NCI-H510A treated with DMSO at 0.1 percent for 48 hours (cell line): ENCODE measurements around the gene GALNT2.

Experiments used
- DNase-seq: peaks from one replicate; lab custom pipeline; 2025; lab: John Stamatoyannopoulos, UW

The GALNT2 gene

DNA sequence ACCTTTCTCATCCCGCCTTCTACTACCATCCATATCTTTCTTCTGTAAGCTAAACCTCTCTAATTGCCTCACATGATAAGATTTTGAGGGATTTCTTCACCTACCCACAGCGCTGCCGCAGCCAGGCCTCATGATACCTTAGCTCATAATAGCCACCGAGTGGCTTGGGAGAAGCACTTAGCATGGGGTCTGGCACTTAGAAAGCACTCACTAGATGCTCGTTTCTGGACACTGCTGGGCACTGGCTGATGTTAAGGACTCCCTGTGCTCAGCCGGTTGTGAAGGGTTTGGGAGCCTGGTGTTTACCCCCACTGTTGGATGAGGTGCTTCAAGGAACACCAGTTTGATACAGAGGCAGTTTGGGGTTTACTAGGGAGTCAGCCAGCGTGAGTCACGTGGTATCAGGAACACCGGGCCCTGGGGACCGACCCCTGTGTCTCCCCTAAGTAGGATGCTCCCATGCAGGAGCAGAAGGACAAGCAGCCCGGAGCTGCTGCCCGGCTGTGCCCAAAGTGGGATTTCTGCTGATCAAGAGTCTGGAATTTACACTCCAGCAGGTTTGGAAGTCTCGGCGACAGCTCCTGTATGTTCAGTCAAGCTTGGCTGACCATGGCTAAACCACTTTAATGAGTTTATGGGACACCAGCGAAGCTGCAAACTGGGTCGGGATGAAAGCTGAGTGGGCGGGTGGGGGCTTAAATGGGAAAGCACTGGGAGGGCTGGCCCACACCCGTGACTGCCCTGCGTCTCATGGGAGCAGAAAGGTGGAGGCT, 63.3 kb downstream of the GALNT2 start:
- DNase-seq: peak; percentile 40

DNA sequence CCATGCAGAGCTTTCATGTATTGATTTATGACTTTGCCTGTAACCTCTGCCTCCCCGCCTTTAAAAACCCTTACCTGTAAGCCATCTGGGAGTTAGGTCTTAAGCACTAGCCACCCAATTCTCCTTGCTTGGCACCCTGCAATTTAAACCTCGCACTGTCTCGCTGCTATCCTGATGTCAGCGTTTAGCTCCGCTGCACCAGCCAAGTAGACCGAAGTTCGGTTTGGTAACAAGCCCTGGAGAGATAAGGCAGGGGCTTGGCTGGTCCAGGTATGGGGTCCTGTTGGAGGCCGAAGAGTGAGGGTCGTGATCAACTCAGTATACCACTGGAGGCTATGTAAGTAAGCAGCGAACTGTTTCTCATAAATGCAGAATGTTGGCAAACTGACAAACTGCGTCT, 64.4 kb downstream of the GALNT2 start:
- no peak for DNase-seq

DNA sequence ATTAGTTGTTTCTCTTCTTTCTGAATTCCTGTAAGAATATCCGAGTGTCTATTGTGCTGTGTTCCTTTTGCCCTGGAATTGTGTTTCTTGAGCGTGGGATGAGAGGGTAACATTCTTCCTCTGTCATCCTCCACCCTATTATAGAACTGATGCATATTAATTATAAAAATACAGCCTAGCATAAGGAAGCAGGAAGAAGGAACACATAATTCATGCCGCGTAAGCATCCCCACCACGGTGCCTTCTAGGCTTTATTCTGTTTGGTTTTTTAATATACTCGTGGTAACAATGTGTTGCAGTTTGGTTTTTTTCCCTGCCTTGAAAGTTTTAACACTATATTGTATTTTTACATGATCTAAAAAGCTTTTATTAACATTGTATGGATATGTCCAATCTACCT, 65.7 kb downstream of the GALNT2 start:
- DNase-seq: no peak

GRCh38 chr1:230135726-230136125, 68.7 kb downstream of the GALNT2 start:
- DNase-seq: no peak

DNA sequence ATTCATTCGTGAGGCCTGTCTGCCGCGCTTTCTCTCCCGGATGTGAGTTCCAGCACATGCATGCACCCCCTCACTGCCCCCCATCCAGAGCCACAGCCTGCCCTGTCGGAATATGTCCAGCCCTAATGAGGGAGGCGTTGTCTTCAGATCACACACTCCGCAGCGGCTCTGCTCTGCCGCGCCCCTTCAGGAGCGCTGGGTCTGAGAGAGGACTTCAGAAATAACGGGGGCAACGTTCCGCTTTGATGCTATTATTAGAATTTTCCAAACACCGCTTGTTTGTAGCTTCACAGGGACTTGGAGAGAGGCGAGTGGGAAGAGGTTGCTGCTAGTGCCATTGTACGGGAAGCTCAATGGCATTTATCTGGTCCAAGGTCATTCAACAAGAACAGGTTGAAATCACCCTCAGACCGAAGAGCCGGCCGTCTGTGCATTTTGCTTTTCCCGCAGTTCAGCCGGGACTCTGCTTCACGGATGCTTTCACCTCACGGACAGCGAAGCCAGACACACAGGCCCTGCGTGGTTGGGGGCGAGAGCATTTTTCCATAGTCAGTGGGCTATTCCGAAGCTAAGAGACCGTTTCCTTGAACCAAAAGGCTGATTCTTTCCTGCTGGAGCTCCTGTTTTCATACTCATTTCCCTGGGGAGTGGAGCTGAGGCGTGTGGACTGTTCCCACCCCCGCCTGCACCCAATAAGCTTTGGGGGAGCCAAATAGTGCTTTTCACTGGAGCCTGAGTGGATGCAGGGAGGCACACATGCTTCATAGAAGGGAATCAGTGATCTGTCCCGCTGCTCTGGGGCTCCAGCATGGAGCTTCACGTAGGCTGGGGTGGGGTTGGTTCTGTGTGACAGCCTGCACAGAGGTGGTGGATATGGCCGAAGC, 69.7 kb downstream of the GALNT2 start:
- no peak for DNase-seq

- DNase-seq: no peak
Observed at GRCh38 chr1:230137337-230137815, 70.3 kb downstream of the GALNT2 start.

- DNase-seq: no peak
Observed at GRCh38 chr1:230138561-230139239, 71.7 kb downstream of the GALNT2 start.

DNA sequence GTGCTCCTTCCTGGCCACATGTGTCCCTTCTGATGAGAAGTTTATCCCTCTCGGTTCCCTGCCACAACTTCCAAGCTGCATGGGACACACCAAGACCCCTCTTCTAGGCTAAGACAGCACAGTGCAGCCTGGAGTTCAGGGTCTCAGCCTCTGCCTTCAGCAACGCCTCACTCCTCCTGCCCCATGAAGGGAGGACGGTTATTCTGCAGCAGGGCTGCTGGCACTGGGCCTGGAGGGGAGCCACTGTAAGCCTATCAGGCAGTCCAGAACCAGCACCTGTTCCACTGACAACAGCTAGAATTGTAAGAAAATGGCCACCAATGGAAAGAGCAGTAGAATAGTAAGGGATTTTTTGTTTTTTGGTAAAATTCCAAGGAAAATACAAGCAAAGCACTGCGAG, 72.3 kb downstream of the GALNT2 start:
- no peak for DNase-seq

DNA sequence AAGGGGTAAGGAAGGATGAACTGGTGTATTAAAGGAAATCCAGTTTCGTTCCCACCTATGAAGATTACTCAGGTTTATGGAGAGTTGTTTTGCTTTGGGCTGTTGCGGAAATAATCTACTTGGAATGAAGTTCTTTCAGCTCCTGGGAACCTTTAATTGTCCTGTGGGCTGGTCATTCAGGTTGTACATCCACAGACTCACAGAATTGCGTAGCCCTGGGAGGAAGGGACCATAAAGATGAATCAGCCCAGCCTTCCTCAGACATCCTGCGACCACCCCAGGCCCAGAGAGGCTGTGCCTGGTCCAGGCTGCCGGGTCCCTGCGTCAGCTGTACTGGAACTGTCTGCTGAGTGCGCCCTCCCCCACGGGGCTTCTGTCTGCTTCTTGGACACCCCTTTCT, 72.7 kb downstream of the GALNT2 start:
- no peak for DNase-seq

DNA sequence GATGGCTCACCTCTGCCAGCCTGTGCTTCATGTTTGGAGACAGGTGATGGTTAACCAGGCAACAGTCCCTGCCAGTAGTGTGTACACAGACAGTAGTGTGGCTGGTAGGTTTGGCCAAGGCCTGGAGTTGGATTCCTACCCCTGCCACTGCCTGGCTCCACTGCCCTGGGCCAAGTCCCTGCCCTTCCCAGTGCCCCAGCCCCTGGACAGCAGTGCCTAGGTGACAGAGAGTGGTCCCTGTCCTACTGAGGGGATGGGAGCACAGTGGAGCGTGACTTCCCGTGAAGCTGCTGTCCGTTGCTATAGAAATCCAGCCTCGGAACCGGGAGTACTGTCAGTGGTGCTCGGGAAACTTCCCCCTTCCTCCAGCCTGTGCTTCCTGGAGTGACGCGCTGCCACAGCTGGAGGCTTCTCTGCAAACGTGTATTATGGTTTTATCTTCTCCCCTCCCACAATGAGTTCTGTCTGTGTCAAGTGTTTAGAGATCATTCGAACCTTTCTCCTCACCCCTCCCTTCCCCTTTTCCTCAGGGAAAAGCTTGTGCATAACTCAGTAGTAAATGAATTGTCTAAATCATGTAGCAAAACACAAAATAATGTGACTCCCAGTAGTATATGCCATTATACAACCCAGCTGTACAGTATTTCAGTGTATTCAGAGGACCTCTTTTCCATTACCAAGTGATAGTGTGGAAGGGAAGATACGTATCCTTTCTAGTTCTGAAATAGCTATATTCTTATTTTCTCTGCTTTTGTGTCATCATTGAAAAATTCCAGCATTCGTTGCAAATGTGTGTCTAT, 73.4 kb downstream of the GALNT2 start:
- DNase-seq: peak; percentile 21

GRCh38 chr1:230141021-230141648, 74.1 kb downstream of the GALNT2 start:
- DNase-seq: no peak

DNA sequence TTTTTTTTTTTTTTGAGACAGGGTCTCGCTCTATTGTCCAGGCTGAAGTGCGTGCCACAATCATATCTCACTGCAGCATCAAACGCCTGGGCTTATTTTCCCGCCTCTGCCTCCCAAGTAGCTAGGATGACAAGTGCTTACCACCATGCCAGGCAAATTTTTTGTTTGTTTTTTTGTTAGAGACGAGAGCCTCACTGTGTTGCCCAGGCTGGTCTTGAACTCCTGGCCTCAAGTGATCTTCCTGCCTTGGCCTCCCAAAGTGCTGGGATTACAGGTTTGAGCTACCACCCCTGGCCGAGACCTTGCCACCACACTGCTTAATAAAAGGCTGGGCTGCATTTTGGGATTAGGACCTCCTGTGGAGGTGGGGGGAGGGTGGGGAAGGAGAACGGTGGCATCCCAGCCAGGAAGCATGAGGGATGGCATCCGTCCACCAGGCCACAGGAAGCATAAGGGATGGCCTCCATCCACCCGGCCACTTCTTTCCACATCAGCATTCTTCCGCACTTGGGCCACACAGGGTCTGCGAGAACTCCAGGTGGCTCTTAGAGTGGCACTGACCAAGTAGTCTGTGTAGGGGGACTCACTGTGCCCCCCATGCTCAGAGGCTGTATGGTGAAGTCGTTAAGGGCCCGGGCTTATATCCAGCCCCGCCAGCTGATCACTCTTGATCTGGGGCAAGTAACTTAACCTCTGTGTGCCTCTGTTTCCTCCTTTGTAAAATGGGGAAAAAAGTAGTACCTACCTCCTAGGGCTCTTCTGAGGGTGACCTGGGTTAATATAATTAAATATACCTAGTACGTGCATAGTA, 75.0 kb downstream of the GALNT2 start:
- no peak for DNase-seq

DNA sequence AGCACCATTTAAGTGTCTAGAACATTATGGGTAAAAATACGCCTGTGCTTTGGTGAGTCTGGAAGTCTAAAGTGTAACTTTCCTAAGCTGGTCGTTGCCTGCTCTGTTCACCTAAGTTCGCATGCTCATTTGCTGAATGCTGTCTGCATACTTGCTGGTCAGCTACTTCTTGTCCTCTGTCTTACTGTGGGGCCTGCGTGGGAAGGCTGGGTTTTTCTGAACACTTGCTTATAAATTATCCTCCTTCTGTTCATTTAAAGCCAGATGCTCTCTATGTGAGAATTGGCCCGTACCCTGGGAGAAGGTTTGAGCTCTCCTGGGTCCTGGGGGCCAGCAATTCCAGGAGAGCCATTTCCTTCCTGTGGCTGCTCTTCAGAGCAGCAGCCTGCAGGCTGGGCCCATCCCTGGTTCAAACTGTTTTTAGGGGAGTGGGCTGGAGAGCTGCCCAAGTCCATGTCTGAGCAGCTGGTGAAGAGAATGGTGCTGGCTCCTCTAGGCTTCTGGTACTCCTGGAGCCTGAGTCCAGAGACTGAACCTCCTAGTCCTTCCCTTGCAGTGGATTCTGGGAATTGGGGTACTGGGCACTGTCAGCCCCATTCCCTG, 75.7 kb downstream of the GALNT2 start:
- no peak for DNase-seq

DNA sequence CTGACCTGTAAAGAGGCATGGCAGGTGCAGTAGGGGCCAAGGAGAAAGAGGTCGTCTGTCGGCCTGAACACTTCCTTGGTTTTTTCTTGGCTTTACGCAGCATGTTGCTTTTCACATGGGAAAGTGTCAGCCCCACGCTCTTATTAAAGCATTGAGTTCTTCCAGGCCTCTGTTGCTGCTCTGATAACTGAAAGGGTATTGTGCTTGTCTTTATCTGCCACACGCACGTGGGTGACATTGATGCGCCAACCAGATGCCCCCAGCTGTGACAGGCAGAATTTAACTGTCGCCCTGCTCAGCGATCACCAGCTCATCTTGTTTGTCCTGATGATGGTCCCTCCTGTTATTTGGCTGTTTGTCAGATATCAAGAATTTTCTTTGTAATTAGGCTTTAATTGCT, 76.5 kb downstream of the GALNT2 start:
- DNase-seq: no peak

DNA sequence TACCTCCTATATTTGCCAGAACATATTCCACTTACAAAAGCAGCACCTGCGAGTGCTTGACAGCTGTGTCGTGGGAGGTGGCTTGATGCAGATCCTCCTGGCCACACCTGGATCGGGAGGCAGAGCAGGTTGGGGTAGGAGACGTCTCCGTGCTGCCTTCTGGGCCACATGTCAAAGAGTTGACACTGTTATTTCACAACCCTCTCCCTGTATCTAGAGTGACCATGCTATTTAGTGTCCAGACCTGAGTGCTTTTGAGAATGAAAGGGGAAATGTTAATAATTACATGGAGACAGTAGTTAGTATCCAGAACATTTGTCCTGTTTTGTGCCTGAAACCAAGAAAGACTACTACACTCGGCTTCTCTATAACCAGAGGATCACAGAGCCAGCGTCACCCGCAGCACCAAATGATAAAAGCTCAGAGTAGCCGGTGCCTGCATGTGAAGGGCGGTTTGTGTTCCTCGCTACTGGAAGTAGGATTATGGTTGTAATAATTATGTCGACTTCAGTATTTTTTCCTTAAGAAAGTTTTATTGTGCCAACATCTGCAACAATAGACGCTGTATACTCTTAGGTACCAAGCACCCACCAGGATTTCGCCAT, 77.1 kb downstream of the GALNT2 start:
- peak; percentile 57 for DNase-seq

- DNase-seq: no peak
Observed at GRCh38 chr1:230144758-230145504, 77.9 kb downstream of the GALNT2 start.

DNA sequence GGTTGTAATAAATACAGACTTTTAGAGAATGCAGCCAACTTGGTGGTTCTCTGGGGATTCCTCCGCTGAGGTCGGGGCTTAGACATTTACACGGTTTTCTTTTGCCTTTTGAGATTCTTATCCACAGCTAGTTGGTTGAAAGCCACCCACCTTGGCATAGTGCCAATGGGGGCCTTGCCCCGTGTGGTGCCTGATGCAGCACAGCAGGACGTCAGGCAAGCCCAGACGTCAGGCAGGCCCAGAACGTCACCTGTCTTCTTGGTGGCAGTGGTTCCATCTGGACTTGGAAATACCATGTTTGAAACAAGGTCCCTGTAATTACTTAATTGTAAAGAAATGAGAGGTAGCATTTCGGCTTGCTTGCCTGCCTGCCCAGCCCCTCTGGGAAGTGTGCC, 78.5 kb downstream of the GALNT2 start:
- peak; percentile 21 for DNase-seq

DNA sequence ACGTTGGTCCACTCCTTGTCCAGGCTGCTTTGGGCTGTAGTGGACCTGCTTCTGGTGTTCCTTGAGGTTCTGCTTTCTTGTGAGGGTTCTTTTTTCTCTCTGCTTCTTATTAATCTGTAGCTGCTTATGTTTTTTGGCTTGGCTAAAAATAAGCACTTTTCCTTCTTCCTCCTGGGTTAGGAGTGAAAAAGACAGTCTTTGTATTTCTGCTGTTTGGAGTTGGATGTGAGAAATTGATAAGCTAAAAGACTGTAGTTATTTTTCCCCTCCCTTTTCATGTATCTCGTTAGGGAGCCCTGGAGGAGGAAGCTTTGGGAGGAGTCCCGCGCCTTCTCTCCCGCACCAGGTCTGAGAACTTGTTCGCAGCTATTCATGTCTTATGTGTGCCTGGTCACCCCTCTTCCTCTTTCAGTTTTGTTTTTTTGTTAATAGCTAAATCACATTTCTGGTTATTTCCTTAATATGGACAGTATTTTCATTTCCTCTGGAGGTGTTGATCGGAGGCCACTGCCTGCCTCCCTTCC, 79.0 kb downstream of the GALNT2 start:
- no peak for DNase-seq

DNA sequence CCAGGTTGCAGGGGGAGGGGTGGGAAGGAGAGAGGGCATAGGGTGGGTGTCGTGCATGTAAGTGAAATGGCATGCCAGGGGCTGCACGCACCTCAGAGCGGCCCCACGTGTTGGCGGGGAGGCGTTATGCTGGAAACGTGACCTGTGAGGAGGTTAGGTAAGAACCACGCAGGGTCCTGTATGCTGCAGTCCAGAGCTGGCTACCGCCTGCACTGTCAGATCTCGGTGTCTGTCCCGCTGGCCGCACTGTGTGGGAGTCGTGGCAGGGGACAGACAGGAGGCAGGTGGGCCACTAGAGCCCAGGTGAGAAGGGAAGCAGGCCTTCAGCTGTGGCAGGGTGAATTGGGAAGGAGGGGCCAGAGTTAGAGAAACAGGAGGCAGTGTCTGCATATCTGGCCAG, 79.7 kb downstream of the GALNT2 start:
- no peak for DNase-seq
